Stimulated activated CD4-positive, alpha-beta T cell treated with anti-CD3 and anti-CD28 coated beads, Interleukin-2, amount 100 ng/mL, for 24 hours (primary cell): Measurements from ENCODE around the gene DOLPP1.
A peak's percentile ranks its signal among the peaks of the same experiment; 100 is the strongest.
"Not testable (repeated sequence)": the region's sequence is repeated elsewhere in the genome, so short reads cannot be mapped to it uniquely, and the experiment has no call there.

Experiments used
- DNase-seq, 2 donors: peaks; one replicate each; pipeline ENCODE4 v3.0.0-alpha.2; 2020

DOLPP1 gene

DNA sequence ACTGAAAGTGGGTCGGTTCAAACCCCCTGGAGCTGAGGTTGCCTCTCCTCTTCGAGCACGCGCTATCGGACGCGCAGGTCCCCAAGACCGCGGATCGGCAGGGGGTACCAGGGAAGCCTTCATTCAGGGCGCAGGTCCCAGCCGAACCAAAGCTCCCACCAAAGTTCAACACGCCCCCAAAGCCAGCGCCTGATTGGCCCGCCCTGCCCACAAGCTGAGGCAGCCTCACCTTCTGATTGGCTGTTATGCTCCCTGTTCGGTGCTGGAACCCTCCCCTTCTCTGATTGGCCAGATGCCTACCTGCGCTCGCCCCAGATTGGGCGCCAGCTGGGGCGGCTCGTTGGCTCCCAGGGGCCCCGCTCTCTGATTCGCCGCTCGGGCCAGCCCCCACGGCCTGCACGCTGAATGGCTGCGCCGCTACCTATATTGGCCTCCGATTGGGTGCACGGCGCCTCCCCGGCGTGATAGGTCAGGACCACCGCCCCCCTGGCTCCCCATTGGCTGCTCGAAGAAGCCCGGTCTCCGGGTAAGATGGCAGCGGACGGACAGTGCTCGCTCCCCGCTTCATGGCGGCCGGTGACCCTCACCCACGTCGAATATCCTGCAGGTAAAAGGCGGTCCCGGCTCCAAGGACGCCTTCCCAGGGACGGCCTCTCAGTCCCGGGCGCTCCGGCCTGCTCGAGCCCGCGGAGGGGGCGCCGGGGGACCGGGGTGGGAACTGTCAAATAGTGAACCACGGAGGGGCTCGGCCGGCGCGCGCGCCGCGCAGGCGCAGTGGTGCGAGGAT is at the start of gene DOLPP1:
TSS of gene DOLPP1 (plus strand) at position 511 of the 787 bp plus-strand sequence. CDS start at position 532, 21 bp downstream.
- peak; percentile 98 for DNase-seq

GRCh38 chr9:129031514-129031913 is 49.4 kb upstream of the DOLPP1 start:
- no peak for DNase-seq

GRCh38 chr9:129032541-129033159 is 48.3 kb upstream of the DOLPP1 start:
- no peak for DNase-seq

DNA sequence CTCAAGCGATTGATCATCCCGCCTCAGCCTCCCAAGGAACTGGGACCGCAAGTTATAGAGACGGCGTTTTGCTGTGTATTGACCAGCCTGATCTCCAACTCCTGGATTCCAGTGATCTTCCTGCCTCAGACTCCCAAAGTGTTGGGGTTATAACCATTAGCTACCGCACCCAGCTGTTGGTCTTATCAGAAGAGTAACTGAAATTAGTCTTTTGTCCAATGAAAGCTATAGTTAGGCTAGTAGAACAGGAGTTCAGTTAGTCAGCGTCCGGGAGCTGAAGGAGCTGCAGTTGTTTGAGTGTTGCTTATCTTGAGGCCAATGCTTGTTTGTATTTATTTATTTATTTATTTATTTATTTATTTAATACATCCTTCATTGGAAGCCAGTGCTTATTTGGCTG is 47.7 kb upstream of the DOLPP1 start:
- no peak for DNase-seq

DNA sequence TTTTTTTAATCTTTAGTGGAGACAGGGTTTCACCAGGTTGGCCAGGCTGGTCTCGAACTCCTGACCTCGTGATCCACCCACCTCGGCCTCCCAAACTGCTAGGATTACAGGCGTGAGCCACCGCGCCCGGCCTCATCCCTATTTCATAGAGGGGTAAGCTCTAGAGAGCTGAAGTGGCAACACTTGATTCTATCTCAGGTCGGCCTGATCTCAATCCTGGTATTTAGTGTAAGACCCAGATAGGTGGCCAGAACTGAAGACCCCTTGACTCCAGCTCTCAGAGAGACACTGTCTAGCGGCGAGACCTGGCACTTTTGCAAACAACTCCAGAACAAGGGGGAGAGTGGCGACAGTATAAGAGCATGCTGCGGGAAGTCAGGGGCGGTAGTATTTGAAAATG is 45.1 kb upstream of the DOLPP1 start:
- DNase-seq, result not testable (repeated sequence)

DNA sequence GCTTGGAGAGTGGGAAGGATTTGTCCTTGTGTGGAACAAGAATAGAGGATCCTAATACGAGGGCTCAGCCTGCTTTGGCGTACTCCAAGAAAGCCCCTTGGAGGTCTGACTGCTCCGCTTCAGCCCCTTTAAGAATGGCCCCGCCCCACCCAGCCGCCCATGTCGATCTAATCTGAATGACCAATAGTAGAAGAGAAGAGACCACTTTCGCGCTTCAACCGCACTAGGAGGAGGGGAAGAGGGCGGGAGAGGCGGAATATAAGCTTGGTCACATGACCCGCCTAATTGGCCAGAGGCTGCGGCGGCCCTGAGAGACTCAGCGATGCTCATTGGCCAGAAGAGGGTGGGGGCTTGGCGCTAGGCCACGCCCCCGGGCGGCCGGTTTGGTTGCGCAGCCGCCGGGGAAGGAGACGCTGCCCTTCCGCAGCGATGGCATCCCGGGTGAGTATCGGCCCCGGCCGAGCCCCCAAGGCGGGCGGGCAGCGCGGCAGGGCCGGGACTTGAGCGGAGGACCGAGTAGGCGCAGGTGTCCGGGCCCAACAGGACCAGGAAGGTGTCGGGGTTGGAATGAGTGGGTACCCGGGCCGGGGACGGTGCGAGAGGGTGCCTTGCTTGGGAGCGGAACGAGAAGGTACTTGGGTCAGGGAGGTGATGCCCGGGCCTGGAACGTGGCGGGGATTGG is 44.5 kb upstream of the DOLPP1 start, which contains the start of gene MIGA2:
TSS of gene MIGA2 (plus strand) at position 386 of the 682 bp plus-strand sequence. CDS start 3,969 bp downstream, outside the sequence.
- peak; percentile 92 to 94 for DNase-seq

DNA sequence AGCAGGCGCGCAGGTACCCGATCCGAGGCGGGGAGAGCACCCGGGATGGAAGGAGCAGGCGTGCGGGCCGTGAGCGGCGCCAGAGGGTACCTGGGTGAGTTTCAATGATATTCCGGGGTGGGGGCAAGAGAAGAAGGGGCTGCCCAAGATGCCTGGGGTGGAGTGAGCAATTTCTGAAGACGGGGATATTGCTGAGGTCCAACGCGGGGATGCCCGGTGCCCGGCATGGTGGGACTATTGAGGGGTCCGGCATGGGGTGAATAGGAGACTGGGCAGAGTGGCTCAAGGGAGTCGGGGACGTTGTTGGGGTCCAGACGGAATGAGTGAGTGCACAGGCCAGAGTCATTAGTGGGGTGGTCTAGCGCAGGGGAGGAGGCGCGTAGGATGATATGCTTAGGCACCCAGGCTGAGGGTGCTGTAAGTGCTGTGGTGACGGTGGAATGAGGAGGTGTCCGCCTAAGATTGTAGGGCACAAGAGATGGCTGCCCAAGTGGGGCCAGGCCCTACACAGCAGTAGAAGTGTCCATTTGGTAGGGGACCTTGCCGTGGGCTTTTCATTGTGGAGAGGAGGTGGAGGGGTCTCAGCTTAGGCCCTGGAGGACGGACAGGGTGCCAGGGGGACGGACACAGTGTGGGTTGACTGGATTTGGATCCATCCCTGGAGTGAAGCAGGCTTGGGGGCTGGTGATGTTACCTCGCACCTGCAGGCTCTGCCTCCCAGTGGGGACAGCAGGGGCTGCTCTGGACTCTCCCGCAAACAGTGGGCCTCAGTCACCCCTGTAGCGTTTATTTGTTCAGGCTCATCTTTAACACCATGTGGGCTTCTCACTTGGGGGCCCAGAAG is 43.8 kb upstream of the DOLPP1 start:
- peak in 1 of 2 donors; percentile 22 for DNase-seq

DNA sequence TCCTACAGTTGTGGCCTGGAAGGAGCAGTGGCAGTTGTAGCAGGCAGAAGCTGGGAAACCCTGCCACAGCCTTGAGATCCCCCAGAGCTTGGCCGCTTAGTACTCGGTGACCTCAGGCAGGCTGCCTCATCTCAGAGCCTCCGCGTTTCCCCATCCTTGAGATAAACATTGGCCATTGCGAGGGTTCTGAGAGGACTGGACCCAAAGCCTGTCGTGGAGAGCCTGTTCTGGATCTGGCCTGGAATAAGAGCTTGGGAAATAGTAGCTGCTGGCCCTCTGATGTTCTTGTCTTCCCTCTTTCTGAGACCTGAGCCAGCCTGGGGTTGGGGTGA is 43.2 kb upstream of the DOLPP1 start:
- no peak for DNase-seq

DNA sequence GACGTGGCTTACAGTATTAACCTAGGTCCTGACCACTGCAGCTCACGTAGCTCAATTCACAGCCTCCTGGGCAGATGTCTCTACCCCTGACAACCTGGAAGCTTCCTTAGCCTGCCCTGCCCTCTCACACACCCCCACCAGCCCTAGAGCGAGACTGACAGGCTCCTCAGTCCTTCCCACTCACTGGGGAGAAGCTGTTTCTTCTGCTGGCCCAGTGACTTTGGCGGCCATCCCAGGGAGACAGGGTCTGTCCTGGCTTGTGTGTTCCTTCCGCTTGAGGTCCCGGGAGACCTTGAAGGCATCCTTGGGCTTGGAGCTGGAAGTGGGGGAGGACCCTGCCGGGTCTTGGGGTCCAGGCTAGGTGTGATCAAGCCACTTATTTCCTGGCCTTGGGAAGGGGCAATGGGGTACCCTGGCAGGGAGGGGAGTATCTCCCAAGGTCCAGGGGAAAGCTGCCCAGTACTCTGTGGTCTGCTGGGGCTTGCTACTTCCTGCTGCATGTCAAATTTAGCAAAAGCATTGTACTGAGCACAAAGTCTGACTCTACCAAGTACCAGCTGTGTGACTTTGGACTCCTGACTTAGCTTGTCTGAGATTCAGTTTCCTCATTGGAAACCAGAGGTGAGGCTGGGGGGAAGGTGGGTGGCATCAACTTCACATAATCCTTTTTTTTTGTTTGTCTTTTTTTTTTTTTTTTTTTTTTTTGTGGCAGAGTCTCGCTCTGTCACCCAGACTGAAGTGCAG is 42.6 kb upstream of the DOLPP1 start:
- DNase-seq, result no peak

DNA sequence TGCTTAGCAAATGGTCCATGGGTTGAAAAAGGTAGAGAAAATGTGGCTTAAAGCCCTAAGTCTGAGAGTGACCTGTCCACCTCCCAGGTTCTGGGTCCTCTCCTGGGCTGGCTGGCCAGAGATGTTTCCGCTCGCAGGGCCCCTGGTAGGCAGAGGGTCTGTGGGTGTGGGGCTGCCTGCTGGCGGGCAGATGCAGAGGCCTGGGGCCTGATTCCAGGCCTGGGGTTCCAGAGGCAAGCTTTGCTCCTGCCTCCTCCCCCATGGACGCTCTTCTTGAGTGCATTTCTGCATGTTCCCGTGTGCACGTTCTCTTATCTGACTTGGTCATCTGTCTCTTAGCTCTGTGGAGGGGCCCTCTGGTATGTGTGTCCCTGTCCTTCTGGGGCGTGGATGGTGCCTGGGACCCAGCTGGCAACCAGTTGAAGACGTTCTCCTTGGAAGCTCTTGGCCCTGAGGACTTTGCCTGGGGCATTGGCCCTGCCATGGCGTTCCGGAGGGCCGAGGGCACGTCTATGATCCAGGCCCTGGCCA is 40.7 kb upstream of the DOLPP1 start:
- DNase-seq, result no peak

DNA sequence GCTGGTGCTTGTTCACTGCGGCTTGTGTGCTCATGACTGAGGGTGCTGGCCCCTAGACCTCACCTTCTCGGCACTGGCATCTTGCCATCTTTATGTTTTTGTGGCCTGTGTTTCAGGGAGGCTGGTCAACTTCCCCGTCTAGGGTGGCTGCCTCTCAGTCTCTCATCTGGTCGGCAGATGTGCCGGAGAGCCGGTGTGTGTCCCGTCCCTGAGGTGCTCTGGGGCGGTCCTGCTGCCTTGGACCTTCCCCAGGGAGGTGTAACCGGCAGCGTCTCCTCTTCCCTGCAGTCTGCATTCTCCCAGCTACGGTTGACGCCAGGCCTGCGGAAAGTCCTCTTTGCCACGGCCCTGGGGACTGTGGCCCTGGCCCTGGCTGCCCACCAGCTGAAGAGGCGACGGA is 38.9 kb upstream of the DOLPP1 start:
- no peak for DNase-seq

- DNase-seq, result no peak
Measured at GRCh38 chr9:129052592-129052991, 28.3 kb upstream of the DOLPP1 start.

DNA sequence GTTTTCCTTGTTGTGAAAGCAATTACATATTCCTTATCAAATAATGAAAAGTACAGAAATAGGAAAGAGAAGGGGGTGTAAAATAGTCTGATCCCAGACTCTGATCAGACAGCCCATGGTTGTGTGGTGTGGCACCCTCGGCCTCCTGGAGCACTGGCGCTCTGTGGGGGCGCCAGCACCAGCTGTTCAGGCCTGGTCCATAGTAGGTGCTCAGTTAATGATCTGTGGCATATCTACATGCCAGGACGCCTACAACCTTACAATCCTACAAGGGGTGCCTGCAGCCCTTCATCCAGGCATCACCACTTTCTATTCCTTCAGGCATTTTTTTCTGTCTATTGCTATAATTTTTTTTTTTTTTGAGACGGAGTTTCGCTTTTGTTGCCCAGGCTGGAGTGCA is 27.9 kb upstream of the DOLPP1 start:
- DNase-seq, result no peak

DNA sequence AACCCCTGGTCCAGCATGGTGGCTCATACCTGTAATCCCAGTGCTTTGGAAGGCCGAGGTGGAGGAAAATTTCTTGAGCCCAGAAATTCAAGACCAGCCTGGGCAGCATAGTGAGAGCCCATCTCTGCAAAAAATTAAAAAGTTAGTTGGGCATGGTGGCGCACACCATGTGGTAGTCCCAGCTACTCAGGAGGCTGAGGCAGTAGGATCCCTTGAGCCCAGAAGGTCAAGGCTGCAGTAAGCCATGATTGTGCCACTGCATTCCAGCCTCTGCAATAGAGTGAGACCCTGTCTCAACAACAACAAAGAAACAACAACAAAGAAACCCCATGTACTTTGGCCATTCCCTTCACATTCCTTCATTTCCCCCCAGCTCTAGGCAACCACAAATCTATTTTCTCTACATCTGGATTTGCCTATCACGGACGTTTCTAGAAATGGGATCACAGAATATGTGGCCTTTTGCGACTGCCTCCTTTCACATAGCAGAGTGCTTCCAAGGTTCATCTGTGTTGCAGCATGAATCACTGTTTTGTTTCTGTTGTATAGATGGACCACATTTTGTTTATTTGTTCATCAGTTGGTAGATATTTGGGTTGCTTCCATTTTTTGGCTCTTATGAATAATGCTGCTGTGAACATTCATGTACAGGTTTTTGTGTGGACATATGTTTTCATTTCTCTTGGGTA is 26.6 kb upstream of the DOLPP1 start:
- no peak for DNase-seq

- no peak for DNase-seq
Measured at GRCh38 chr9:129058965-129059795, 21.7 kb upstream of the DOLPP1 start.

DNA sequence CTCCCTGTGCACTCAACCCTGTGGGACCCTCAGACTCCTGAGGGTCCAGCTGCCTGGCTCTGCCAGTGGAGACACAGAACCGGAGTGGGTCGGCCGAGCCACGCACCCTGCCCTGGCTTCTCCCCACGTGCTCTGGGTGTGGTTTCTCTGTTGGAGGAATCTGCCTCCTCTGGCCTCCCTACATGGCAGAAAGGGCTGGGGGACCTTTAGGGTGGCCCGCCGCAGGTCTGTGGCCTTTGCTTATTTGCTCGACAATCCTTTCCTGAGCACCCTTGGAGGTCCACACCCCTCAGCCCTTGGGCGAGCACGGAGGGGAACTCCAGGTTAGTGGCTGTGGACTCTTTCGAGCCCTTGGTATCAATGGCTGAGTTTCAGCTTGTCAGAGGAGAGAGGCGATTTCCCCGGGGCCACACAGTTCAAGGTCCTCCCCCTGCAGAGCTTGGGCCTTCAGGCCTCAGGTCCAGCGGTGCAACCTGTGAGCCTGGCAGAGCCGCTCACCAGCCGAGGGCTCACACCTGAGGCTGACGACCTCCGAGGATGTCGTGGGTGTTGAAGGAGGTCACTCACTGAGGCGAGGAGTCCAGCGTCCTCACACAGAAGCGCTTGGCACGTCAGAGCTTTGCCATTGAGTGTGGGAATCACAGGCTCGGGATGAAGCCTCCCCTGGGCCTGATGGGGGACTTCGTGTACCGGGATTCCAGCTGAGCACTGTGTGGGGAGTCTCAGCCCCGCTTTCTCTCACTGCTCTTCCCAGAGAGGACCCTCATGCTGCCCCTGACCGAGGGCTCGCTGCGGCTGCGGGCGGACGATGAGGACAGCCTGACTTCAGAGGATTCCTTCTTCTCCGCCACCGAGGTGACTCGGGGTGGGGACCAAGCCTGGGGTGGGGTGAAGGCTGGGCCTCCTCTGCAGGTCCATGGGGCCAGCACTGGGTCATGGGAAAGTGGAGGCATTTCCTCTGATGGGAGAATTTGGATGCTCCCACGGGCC is 20.8 kb upstream of the DOLPP1 start:
- DNase-seq, result no peak

- no peak for DNase-seq
Measured at GRCh38 chr9:129060991-129061390, 19.9 kb upstream of the DOLPP1 start.

DNA sequence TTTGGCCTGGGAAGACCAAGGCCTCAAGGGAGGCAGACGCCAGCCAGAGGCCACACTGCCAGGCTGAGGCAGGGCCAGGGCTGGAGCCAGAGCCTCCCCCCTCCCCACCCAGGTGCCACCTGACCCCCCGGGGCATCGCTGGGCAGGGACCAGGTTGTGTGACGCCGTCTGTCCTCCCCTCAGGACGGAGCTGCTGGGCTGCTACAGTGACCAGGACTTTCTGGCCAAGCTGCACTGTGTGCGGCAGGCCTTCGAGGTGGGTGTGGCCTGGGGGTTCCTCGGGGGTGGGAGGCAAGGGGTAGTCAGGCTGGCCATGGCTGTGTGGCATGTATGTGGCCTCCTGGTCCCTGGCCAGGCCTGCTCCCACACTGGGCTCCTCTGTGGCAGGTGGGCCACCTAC is 17.9 kb upstream of the DOLPP1 start:
- DNase-seq, result no peak

GRCh38 chr9:129064499-129064908 is 16.4 kb upstream of the DOLPP1 start:
- no peak for DNase-seq
